Neural progenitor cell (in vitro differentiated cells): ENCODE data around the gene TRAPPC2L. TPM values are rescaled to one million over a fixed set of nuclear protein-coding genes. Genes with fewer than 3 reads are reported as not detected.

Source experiments
- DNase-seq: peaks from one replicate; pipeline ENCODE4 v3.0.0-alpha.2; 2016; ENCODE audit warnings: low spot score
- H2AFZ ChIP-seq: fragments of 200-600 bp; sonication (generic); replicated peaks from 2 replicates; pipeline ENCODE4 v1.6.1; 2016; ENCODE audit warnings: antibody characterized with exemption
- H3F3A ChIP-seq: fragments of 200-600 bp; sonication (generic); 2 replicates; pipeline ENCODE4 v1.6.1; 2016; ENCODE audit warnings: antibody characterized with exemption, low read depth
- H3K27ac ChIP-seq: fragments of 200-600 bp; sonication (generic); 2 replicates; pipeline ENCODE4 v1.5.1; 2016; ENCODE audit warnings: mild to moderate bottlenecking
- H3K27me3 ChIP-seq: fragments of 200-600 bp; sonication (generic); 2 replicates; pipeline ENCODE4 v1.6.1; 2016; ENCODE audit warnings: mild to moderate bottlenecking, moderate library complexity
- H3K36me3 ChIP-seq: fragments of 200-600 bp; sonication (generic); 2 replicates; pipeline ENCODE4 v1.5.1; 2016
- H3K4me1 ChIP-seq: fragments of 200-600 bp; sonication (generic); 2 replicates; pipeline ENCODE4 v1.6.1; 2016; ENCODE audit warnings: mixed run types
- H3K4me2 ChIP-seq: fragments of 200-600 bp; sonication (generic); 2 replicates; pipeline ENCODE4 v1.6.1; 2016
- H3K4me3 ChIP-seq: fragments of 200-600 bp; sonication (generic); 2 replicates; pipeline ENCODE4 v1.5.1; 2016
- H3K79me2 ChIP-seq: fragments of 200-600 bp; sonication (generic); 2 replicates; pipeline ENCODE4 v1.6.1; 2016; ENCODE audit warnings: low read depth
- H3K9ac ChIP-seq: fragments of 200-600 bp; sonication (generic); 2 replicates; pipeline ENCODE4 v1.6.1; 2016
- H3K9me3 ChIP-seq: fragments of 200-600 bp; sonication (generic); 2 replicates; pipeline ENCODE4 v1.5.1; 2016; ENCODE audit warnings: low read depth
- H4K20me1 ChIP-seq: fragments of 200-600 bp; sonication (generic); 2 replicates; pipeline ENCODE4 v1.6.1; 2016; ENCODE audit warnings: low read depth
- H3K27ac Mint-ChIP-seq: 3 replicates; pipeline ENCODE4 v1.8.0; 2021; ENCODE audit warnings: mixed read lengths
- H3K27me3 Mint-ChIP-seq: 2 replicates; pipeline ENCODE4 v1.8.0; 2022; ENCODE audit warnings: low read depth, mild to moderate bottlenecking, inconsistent platforms, moderate library complexity, mixed read lengths; ENCODE audit not compliant: insufficient read depth
- H3K36me3 Mint-ChIP-seq: 3 replicates; pipeline ENCODE4 v1.8.0; 2021; ENCODE audit warnings: mixed read lengths
- H3K4me1 Mint-ChIP-seq: 3 replicates; pipeline ENCODE4 v1.8.0; 2021; ENCODE audit warnings: mixed read lengths
- H3K4me3 Mint-ChIP-seq: 3 replicates; pipeline ENCODE4 v1.8.0; 2021; ENCODE audit warnings: mild to moderate bottlenecking, moderate library complexity, mixed read lengths
- H3K9me3 Mint-ChIP-seq: 3 replicates; pipeline ENCODE4 v1.8.0; 2020; ENCODE audit warnings: mixed read lengths
- CTCF ChIP-seq: fragments of 200-600 bp; sonication (generic); IDR thresholded peaks from 2 replicates; pipeline ENCODE4 v1.5.1; 2017; ENCODE audit warnings: antibody characterized with exemption, mild to moderate bottlenecking
- EZH2 ChIP-seq: fragments of 200-600 bp; sonication (generic); IDR thresholded peaks from 2 replicates; pipeline ENCODE4 v1.6.1; 2017; ENCODE audit warnings: antibody characterized with exemption, mild to moderate bottlenecking, moderate library complexity
- EZH2phosphoT487 ChIP-seq: fragments of 200-600 bp; sonication (generic); IDR thresholded peaks from 2 replicates; pipeline ENCODE4 v1.6.1; 2017; ENCODE audit warnings: antibody characterized with exemption
- total RNA-seq: library from RNA; depleted of rRNA; stranded (reverse); fragments of >200 nt; gene quantifications from 2 replicates; pipeline ENCODE4 v1.2.3, GENCODE V29; 2015; ENCODE audit warnings: low replicate concordance

The TRAPPC2L gene
- total RNA-seq, 1 donor from 2014 or later, result 31.8 TPM

DNA sequence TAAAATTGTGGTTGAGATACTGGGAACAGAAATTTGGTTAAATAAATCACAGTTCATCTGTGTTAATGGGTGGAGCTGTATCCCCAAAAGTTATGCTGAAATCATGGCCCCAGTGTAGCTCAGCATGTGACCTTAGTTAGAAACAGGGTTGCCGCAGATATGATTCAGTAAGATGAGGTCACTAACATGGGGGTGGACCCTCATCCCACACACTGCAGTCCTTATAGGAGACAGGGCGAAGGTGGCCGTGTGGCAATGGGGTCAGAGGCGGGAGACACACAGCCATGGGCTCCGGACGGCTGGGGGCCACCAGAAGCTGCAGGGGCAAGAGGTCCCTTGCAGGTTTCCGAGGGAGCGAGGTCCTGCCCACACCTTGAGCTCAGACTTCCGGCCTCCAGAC is 10.8 kb upstream of the TRAPPC2L start:
- H3K27ac Mint-ChIP-seq, result no peak overlapping the region
- Histone ChIP-seq H2AFZ (no peak overlapping the region), H4K20me1 (peaks cover 4% of the 10 kb centered on the region), H3F3A (no peaks in the 10 kb centered on the region), H3K4me3 (no peak overlapping the region), H3K27ac (no peak overlapping the region), H3K4me1 (no peaks in the 10 kb centered on the region), H3K27me3 (no peaks in the 10 kb centered on the region), H3K79me2 (no peaks in the 10 kb centered on the region), H3K4me2 (no peak overlapping the region), H3K9ac (no peak overlapping the region), H3K9me3 (no peaks in the 10 kb centered on the region), H3K36me3 (no peaks in the 10 kb centered on the region)
- no peak for DNase-seq
- H3K27me3 Mint-ChIP-seq, result peaks cover 7% of the 10 kb centered on the region
- peaks cover 3% of the 10 kb centered on the region for H3K4me1 Mint-ChIP-seq
- H3K9me3 Mint-ChIP-seq, result no peaks in the 10 kb centered on the region
- peaks cover 3% of the 10 kb centered on the region for H3K36me3 Mint-ChIP-seq
- no peak for TF ChIP-seq EZH2phosphoT487
- no peak for TF ChIP-seq EZH2
- no peak for TF ChIP-seq CTCF
- no peak overlapping the region for H3K4me3 Mint-ChIP-seq

DNA sequence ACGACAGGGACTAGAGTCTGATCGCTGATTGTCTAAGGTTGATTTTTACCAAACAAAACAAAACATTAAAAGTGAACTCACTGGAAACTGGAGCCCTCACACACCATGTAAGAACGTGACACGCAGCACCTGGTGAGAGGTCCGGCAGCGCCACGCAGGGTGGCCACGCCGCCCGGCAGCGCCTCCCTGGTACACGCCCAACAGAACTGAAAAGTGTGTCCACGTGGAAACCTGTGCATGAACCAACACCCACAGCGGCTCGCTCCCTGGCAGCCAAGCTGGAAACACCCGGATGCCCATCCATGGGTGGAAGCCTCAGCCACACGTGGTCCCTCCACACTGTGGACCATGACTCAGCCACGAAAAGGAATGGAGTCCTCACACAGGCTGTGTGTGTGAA is 9.3 kb upstream of the TRAPPC2L start:
- no peaks in the 10 kb centered on the region for H3K9me3 Mint-ChIP-seq
- H3K36me3 ChIP-seq, result no peaks in the 10 kb centered on the region

GRCh38 chr16:88848557-88848956 is 8.4 kb upstream of the TRAPPC2L start:
- Histone ChIP-seq H3K4me1 (no peaks in the 10 kb centered on the region), H3F3A (no peaks in the 10 kb centered on the region), H3K4me3 (no peak overlapping the region), H4K20me1 (peaks cover 4% of the 10 kb centered on the region), H2AFZ (no peak overlapping the region), H3K4me2 (no peak overlapping the region), H3K79me2 (no peaks in the 10 kb centered on the region), H3K9ac (no peak overlapping the region), H3K36me3 (no peaks in the 10 kb centered on the region), H3K9me3 (no peaks in the 10 kb centered on the region), H3K27ac (no peak overlapping the region), H3K27me3 (no peaks in the 10 kb centered on the region)
- H3K27ac Mint-ChIP-seq, result no peak overlapping the region
- H3K36me3 Mint-ChIP-seq, result peaks cover 6% of the 10 kb centered on the region
- peaks cover 9% of the 10 kb centered on the region for H3K4me1 Mint-ChIP-seq
- peaks cover 6% of the 10 kb centered on the region for H3K27me3 Mint-ChIP-seq
- H3K4me3 Mint-ChIP-seq, result no peak overlapping the region
- TF ChIP-seq CTCF (no peak), EZH2phosphoT487 (no peak), EZH2 (no peak)
- DNase-seq, result no peak
- no peaks in the 10 kb centered on the region for H3K9me3 Mint-ChIP-seq

More for the DNA sequence above, 9.3 kb upstream of the TRAPPC2L start:
- no peak overlapping the region for H3K9ac ChIP-seq
- no peaks in the 10 kb centered on the region for H3K79me2 ChIP-seq
- peaks cover 6% of the 10 kb centered on the region for H3K36me3 Mint-ChIP-seq
- no peaks in the 10 kb centered on the region for H3K4me1 ChIP-seq
- no peak overlapping the region for H2AFZ ChIP-seq
- H3K4me3 Mint-ChIP-seq, result no peak overlapping the region
- peaks cover 4% of the 10 kb centered on the region for H4K20me1 ChIP-seq
- TF ChIP-seq CTCF (no peak), EZH2 (no peak), EZH2phosphoT487 (no peak)
- H3F3A ChIP-seq, result no peaks in the 10 kb centered on the region
- DNase-seq, result no peak
- H3K9me3 ChIP-seq, result no peaks in the 10 kb centered on the region
- no peak overlapping the region for H3K27ac Mint-ChIP-seq
- peaks cover 7% of the 10 kb centered on the region for H3K27me3 Mint-ChIP-seq
- no peaks in the 10 kb centered on the region for H3K27me3 ChIP-seq
- H3K4me1 Mint-ChIP-seq, result peaks cover 7% of the 10 kb centered on the region
- no peak overlapping the region for H3K4me3 ChIP-seq
- H3K27ac ChIP-seq, result no peak overlapping the region
- no peak overlapping the region for H3K4me2 ChIP-seq
